K562 (cell line): Measurements from ENCODE around the gene TFRC. TPM values are rescaled to one million over a fixed set of nuclear protein-coding genes. Genes with fewer than 3 reads are reported as not detected.

ENCODE experiments used
- CEBPG ChIP-seq, 3 experiments: fragments of 200-800 bp in 1 of 3; sonication (Bioruptor generic) in 1 of 3; sonication (generic) in 1 of 3; formaldehyde crosslinking in 1 of 3; IDR thresholded peaks in 2 of 3; conservative IDR thresholded peaks in 1 of 3; 2 replicates each; pipeline versions ENCODE4 v1.6.1 to v1.8.0; 2016 to 2022; ENCODE audit warnings: missing compliant biosample characterization in 2 of 3, missing genetic modification characterization in 2 of 3, mild to moderate bottlenecking in 1 of 3, missing genetic modification reagents in 1 of 3
- CHAMP1 ChIP-seq: fragments of 450-650 bp; IDR thresholded peaks from 2 replicates; pipeline ENCODE4 v1.6.1; 2016; ENCODE audit warnings: mild to moderate bottlenecking
- E2F6 ChIP-seq, 2 experiments: IDR thresholded peaks; 2 replicates each; pipeline ENCODE4 v1.6.1; 2011; ENCODE audit warnings: borderline replicate concordance in 1 of 2, control low read depth in 1 of 2, low read depth in 1 of 2, low read length in 1 of 2, mild to moderate bottlenecking in 1 of 2, mixed read lengths in 1 of 2, moderate library complexity in 1 of 2; ENCODE audit not compliant: insufficient read depth in 1 of 2, insufficient read length in 1 of 2, poor library complexity in 1 of 2, severe bottlenecking in 1 of 2; ENCODE audit errors: extremely low read depth in 1 of 2
- FOSL1 ChIP-seq: fragments of 200-800 bp; sonication (Bioruptor generic); conservative IDR thresholded peaks from 2 replicates; pipeline ENCODE4 v1.6.1; 2016; ENCODE audit warnings: missing genetic modification characterization, missing compliant biosample characterization
- MED1 ChIP-seq: sonication (generic); formaldehyde crosslinking; IDR thresholded peaks from 2 replicates; pipeline ENCODE4 v1.8.1; 2023; ENCODE audit warnings: missing genetic modification reagents, borderline replicate concordance
- NKRF ChIP-seq: fragments of 450-650 bp; IDR thresholded peaks from 2 replicates; pipeline ENCODE4 v1.6.1; 2016; ENCODE audit warnings: borderline replicate concordance
- POLR2B ChIP-seq: fragments of 450-650 bp; IDR thresholded peaks from 2 replicates; pipeline ENCODE4 v1.6.1; 2018; ENCODE audit warnings: low read depth; ENCODE audit not compliant: partially characterized antibody
- PRDM10 ChIP-seq: fragments of 450-650 bp; IDR thresholded peaks from 2 replicates; pipeline ENCODE4 v1.6.1; 2018; ENCODE audit not compliant: partially characterized antibody
- PTBP1 ChIP-seq: fragments of 200-400 bp; formaldehyde crosslinking; IDR thresholded peaks from 2 replicates; pipeline ENCODE4 v1.6.1; 2017; ENCODE audit warnings: low read depth, low read length
- RBM22 ChIP-seq: fragments of 200-400 bp; formaldehyde crosslinking; IDR thresholded peaks from 2 replicates; pipeline ENCODE4 v1.6.1; 2018; ENCODE audit warnings: low read length, low read depth; ENCODE audit not compliant: poor library complexity, severe bottlenecking
- SRSF3 ChIP-seq: fragments of 200-400 bp; formaldehyde crosslinking; IDR thresholded peaks from 2 replicates; pipeline ENCODE4 v1.6.1; 2016; ENCODE audit warnings: mild to moderate bottlenecking, low read length, moderate library complexity; ENCODE audit not compliant: insufficient read depth
- ZC3H8 ChIP-seq: fragments of 450-650 bp; IDR thresholded peaks from 2 replicates; pipeline ENCODE4 v1.6.1; 2017
- ZFP1 ChIP-seq: fragments of 450-650 bp; formaldehyde crosslinking; IDR thresholded peaks from 2 replicates; pipeline ENCODE4 v1.4.0; 2020; ENCODE audit warnings: mild to moderate bottlenecking, mixed read lengths
- ZNF23 ChIP-seq: fragments of 250-450 bp; sonication (Bioruptor Pico); IDR thresholded peaks from 2 replicates; pipeline ENCODE4 v1.4.0; 2020; ENCODE audit warnings: mild to moderate bottlenecking
- ZNF41 ChIP-seq: fragments of 250-450 bp; sonication (Bioruptor Pico); conservative IDR thresholded peaks from 2 replicates; pipeline ENCODE4 v1.4.0; 2020; ENCODE audit warnings: mild to moderate bottlenecking
- polyA plus RNA-seq, 8 experiments: library from polyadenylated mRNA; depleted of rRNA in 4 of 8; stranded (reverse) in 5 of 8; unstranded in 3 of 8; fragments of >200 nt; fragmentation: Nextera tagmentation in 2 of 8; fragmentation: Illumina TruSeq in 1 of 8; extraction: Ambion mirVana in 2 of 8; extraction: Trizol in 1 of 8; gene quantifications; 2 replicates each; pipeline versions ENCODE4 v1.2.1 to v1.2.3, GENCODE V29; 2011 to 2014; ENCODE audit warnings: inconsistent platforms in 1 of 8, missing spikeins in 1 of 8
- total RNA-seq, 7 experiments: library from RNA; depleted of rRNA in 6 of 7; stranded (reverse); fragments of >200 nt in 6 of 7; fragmentation: Illumina TruSeq in 2 of 7; extraction: Trizol in 2 of 7; gene quantifications; 2 replicates each; pipeline versions ENCODE4 v1.2.1 to v1.2.3, GENCODE V29; 2011 to 2021; ENCODE audit warnings: low replicate concordance in 1 of 7

TFRC gene
- total and polyA plus RNA-seq, 9 of the 15 experiments (the other 6 are each of a cell fraction or from before 2014, with no cell fraction given), result 149 to 679 (median 332) TPM

GRCh38 chr3:196081002-196081833, 672 bp downstream of the TFRC start (continued):
- TF ChIP-seq PRDM10 (peak; percentile 9), CHAMP1 (no peak), ZNF41 (CRISPR knock-in tag) (no peak), ZFP1 (CRISPR knock-in tag) (0 out of 2 replicates have a peak, but pooled peaks have one; percentile 12), NKRF (peak; percentile 78), MED1 (CRISPR knock-in tag) (0 out of 2 replicates have a peak, but pooled peaks have one; percentile 83), SRSF3 (0 out of 2 replicates have a peak, but pooled peaks have one; percentile 21), ZNF23 (0 out of 2 replicates have a peak, but pooled peaks have one; percentile 27), PTBP1 (0 out of 2 replicates have a peak, but pooled peaks have one; percentile 12), E2F6 (IDR thresholded peaks at IDR 0.05; ENCODE audit: borderline replicate concordance in 1 of 2, extremely low read depth in 1 of 2, insufficient read depth in 1 of 2, insufficient read length in 1 of 2, low read depth in 1 of 2, low read length in 1 of 2, poor library complexity in 1 of 2, severe bottlenecking in 1 of 2) (peak in 1 of 2 experiments; percentile 64), CEBPG (CRISPR knock-in tag; IDR thresholded peaks at IDR 0.05) (peak; percentile 24; the same call in 1 of the 2 replicates), CEBPG (tag; conservative IDR thresholded peaks at IDR 0.05 in 1 of 2, IDR thresholded peaks at IDR 0.05 in 1 of 2) (peak; percentile 48 to 49; a peak in 2 of 4 replicates), ZC3H8 (no peak), FOSL1 (tag) (0 out of 2 replicates have a peak, but pooled peaks have one; percentile 8), POLR2B (peak; percentile 39), RBM22 (peak; percentile 97)
